Cardiac fibroblast (primary cell): ENCODE results near the gene TMX1.
A peak's percentile ranks its signal among the peaks of the same experiment; 100 is the strongest.

ENCODE experiments used
- DNase-seq, 2 donors: peaks; one replicate each; pipeline versions ENCODE4 v3.0.0 to v3.0.0-alpha.2; 2010; ENCODE audit warnings: low read depth in 2 of 2
- H3K4me3 ChIP-seq, 2 donors: replicated peaks in 1 of 2; 1 replicate in 1 of 2; 2 replicates in 1 of 2; pipeline ENCODE4 v1.5.1; 2011; ENCODE audit warnings: low read depth in 2 of 2, low read length in 2 of 2, mild to moderate bottlenecking in 2 of 2, moderate library complexity in 1 of 2
- TF ChIP-seq, protein P1 (sequence below): IDR thresholded peaks from one replicate; pipeline ENCODE4 v1.5.1; 2011; ENCODE audit warnings: low read depth, mild to moderate bottlenecking, low read length, inconsistent platforms

TMX1 gene

GRCh38 chr14:51240804-51241380, 845 bp downstream of the TMX1 start:
- TF ChIP-seq, protein P1, sequence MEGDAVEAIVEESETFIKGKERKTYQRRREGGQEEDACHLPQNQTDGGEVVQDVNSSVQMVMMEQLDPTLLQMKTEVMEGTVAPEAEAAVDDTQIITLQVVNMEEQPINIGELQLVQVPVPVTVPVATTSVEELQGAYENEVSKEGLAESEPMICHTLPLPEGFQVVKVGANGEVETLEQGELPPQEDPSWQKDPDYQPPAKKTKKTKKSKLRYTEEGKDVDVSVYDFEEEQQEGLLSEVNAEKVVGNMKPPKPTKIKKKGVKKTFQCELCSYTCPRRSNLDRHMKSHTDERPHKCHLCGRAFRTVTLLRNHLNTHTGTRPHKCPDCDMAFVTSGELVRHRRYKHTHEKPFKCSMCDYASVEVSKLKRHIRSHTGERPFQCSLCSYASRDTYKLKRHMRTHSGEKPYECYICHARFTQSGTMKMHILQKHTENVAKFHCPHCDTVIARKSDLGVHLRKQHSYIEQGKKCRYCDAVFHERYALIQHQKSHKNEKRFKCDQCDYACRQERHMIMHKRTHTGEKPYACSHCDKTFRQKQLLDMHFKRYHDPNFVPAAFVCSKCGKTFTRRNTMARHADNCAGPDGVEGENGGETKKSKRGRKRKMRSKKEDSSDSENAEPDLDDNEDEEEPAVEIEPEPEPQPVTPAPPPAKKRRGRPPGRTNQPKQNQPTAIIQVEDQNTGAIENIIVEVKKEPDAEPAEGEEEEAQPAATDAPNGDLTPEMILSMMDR = no peak
- H3K4me3 ChIP-seq = peak overlapping the region; percentile 96 to 99
- DNase-seq = no peak

DNA sequence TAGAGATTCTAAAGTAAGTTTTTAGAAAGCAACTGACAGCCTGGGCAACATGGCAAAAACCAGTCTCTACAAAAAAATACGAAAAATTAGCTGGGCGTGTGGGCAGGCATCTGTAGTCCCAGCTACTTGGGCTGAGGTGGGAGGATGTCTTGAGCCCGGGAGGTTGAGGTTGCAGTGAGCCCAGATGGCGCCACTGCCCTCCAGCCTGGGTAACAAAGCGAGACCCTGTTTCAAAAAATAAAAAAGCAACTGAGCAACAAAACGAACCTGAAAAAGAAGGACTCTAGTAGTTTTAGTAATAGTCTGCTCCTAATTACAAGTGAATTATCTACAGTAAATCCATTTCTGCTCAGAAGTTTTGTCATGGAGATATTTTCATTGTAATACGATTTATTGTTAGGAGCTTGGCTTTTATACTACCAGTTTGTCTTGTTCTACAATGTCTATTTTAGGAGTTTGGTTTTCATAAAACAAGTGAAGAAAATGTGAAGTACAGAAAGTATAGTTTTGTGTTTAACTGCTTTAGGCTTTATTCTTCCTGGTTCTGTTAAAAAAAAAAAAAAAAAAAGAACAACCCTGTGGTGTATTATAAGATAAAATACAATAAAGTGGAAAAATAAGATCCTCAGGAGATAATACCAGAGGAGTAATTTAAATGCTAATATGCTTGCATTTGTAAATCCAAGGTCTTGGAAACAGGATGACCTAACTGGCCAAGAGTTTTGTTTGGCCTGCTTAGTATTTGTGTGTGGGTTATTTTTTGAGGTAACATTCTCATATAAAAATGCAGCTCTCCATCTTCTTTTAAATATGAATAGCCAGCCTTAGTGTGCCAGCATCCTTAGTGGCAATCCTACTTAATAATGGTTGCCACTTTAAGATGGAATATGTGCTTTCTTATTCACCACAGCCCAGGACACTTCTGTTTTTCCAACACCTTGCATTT, 2.8 kb downstream of the TMX1 start:
- DNase-seq = no peak
- TF ChIP-seq, protein P1 = no peak
- H3K4me3 ChIP-seq = no peak overlapping the region

DNA sequence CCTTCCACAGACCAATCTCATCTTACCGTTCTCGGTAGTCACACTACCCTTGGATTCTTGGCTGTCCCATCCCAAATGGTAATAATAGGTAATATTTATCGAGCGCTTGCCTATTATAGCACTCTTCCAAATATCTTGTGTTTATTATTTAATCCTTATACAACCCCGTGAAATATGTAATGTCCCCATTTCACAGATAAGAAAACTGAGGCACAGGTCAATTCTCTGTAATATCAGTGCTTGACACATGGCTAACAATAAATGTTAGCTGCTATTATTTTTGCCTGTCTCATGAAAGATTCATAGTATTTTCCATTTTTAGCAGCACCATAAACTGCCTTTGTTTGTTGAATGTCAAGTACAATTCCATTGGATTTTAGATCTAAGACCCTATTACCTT, 4.5 kb downstream of the TMX1 start:
- TF ChIP-seq, protein P1 = no peak
- no peak for DNase-seq
- H3K4me3 ChIP-seq = no peak overlapping the region

- TF ChIP-seq, protein P1 = no peak
- no peak for DNase-seq
- H3K4me3 ChIP-seq = no peak overlapping the region
Observed at GRCh38 chr14:51246032-51246431, 6.0 kb downstream of the TMX1 start.

GRCh38 chr14:51248016-51248987, 8.3 kb downstream of the TMX1 start:
- TF ChIP-seq, protein P1 = no peak
- DNase-seq = no peak
- H3K4me3 ChIP-seq = no peak overlapping the region

DNA sequence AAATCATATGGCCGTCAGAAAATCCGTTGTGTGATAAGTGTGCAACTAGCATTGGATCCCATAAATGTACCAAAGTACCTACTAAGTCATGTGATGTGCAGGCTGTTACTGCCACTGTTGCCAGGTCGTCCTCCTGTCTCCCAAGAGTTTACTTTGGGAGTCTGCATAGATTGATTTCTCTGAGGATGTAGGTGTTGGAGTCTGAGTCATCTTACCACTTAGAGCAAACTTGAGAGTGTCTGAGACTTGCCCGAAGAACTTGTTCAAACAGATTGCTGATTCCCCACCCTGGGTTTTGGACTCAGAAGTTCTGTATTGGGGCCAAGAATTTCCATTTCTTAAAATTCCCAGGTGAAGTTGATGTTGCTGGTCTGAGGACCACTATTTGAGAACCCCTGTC, 11.4 kb downstream of the TMX1 start:
- TF ChIP-seq, protein P1 = no peak
- no peak overlapping the region for H3K4me3 ChIP-seq
- DNase-seq = no peak
